Measurements from ENCODE around the gene ARAF. TPM values are rescaled to one million over a fixed set of nuclear protein-coding genes. Genes with fewer than 3 reads are reported as not detected.

The ARAF gene
- total and polyA plus RNA-seq, 10 donors: 32.9 to 97.4 (median 79.3) TPM

GRCh38 chrX:47530049-47530448 is 31.0 kb upstream of the ARAF start:
- Histone ChIP-seq H3K4me3 (no peak overlapping the region), H3K27ac (no peak overlapping the region), H3K27me3 (replicated peaks in 1 of 7) (no peaks in the 10 kb centered on the region), H3K9me3 (no peaks in the 10 kb centered on the region), H3K4me1 (no peaks in the 10 kb centered on the region), H3K36me3 (no peaks in the 10 kb centered on the region)
- intact Hi-C loops (cut with DNase I; ENCODE audit: low total_unique reads): no loop called here
- WGBS, 5 donors: 81 to 100% (median 87%) methylated on average over 1 to 6 of the region's 6 CpGs
- DNase-seq: no peak
- no peak for TF ChIP-seq POLR2AphosphoS5 (IDR thresholded peaks at IDR 0.05)
- TF ChIP-seq POLR2A (IDR thresholded peaks at IDR 0.05): no peak
- TF ChIP-seq CTCF (IDR thresholded peaks at IDR 0.05 in 8 of 11, conservative IDR thresholded peaks at IDR 0.05 in 3 of 11): no peak

GRCh38 chrX:47539860-47540259 is 21.1 kb upstream of the ARAF start:
- Histone ChIP-seq H3K4me1 (no peaks in the 10 kb centered on the region), H3K36me3 (no peaks in the 10 kb centered on the region), H3K4me3 (no peak overlapping the region), H3K27me3 (replicated peaks in 1 of 7) (no peaks in the 10 kb centered on the region), H3K27ac (no peak overlapping the region), H3K9me3 (no peaks in the 10 kb centered on the region)
- intact Hi-C loops (cut with DNase I; ENCODE audit: low total_unique reads): no loop called here
- no peak for DNase-seq
- no peak for TF ChIP-seq POLR2A (IDR thresholded peaks at IDR 0.05)
- no peak for TF ChIP-seq CTCF (IDR thresholded peaks at IDR 0.05 in 8 of 11, conservative IDR thresholded peaks at IDR 0.05 in 3 of 11)
- TF ChIP-seq POLR2AphosphoS5 (IDR thresholded peaks at IDR 0.05): no peak

GRCh38 chrX:47540754-47541538 is 20.1 kb upstream of the ARAF start:
- H3K36me3 ChIP-seq: no peaks in the 10 kb centered on the region
- no peak overlapping the region for H3K4me3 ChIP-seq
- intact Hi-C loops (cut with DNase I; ENCODE audit: low total_unique reads): no loop called here
- TF ChIP-seq CTCF (IDR thresholded peaks at IDR 0.05 in 8 of 11, conservative IDR thresholded peaks at IDR 0.05 in 3 of 11) (peak in 7 of 11 experiments; percentile 28 to 56 (median 43)), POLR2A (IDR thresholded peaks at IDR 0.05) (no peak), POLR2AphosphoS5 (IDR thresholded peaks at IDR 0.05) (peak in 1 of 3 donors; percentile 48)
- 34 to 48% (median 38%) methylated on average over 14 to 15 of the region's 15 CpGs for WGBS, 5 donors
- DNase-seq: no peak
- H3K9me3 ChIP-seq: no peaks in the 10 kb centered on the region
- no peaks in the 10 kb centered on the region for H3K27me3 ChIP-seq (replicated peaks in 1 of 7)
- no peaks in the 10 kb centered on the region for H3K4me1 ChIP-seq
- peak overlapping the region in 6 of 8 donors; percentile 5 to 55 (median 38) for H3K27ac ChIP-seq

GRCh38 chrX:47543496-47543895 is 17.5 kb upstream of the ARAF start:
- Histone ChIP-seq H3K27ac (no peak overlapping the region), H3K27me3 (replicated peaks in 1 of 7) (no peaks in the 10 kb centered on the region), H3K4me3 (no peak overlapping the region), H3K4me1 (no peaks in the 10 kb centered on the region), H3K9me3 (no peaks in the 10 kb centered on the region), H3K36me3 (no peaks in the 10 kb centered on the region)
- WGBS, 5 donors: 91 to 96% (median 94%) methylated on average over 5 of the region's 5 CpGs
- TF ChIP-seq POLR2AphosphoS5 (IDR thresholded peaks at IDR 0.05) (no peak), POLR2A (IDR thresholded peaks at IDR 0.05) (no peak), CTCF (IDR thresholded peaks at IDR 0.05 in 8 of 11, conservative IDR thresholded peaks at IDR 0.05 in 3 of 11) (no peak)
- DNase-seq: no peak
- intact Hi-C loops (cut with DNase I; ENCODE audit: low total_unique reads): no loop called here

Data from spleen (tissue), 11 donors.